Inflammatory macrophage treated with lipopolysaccharide for 1 hour (primary cell): ENCODE results near the gene FBXO45.
"Not testable (repeated sequence)": the region's sequence is repeated elsewhere in the genome, so short reads cannot be mapped to it uniquely, and the experiment has no call there.

Experiments
- DNase-seq, 2 donors: peaks; one replicate each; pipeline ENCODE4 v3.0.0-alpha.2; 2020 to 2022

FBXO45 gene, protein sequence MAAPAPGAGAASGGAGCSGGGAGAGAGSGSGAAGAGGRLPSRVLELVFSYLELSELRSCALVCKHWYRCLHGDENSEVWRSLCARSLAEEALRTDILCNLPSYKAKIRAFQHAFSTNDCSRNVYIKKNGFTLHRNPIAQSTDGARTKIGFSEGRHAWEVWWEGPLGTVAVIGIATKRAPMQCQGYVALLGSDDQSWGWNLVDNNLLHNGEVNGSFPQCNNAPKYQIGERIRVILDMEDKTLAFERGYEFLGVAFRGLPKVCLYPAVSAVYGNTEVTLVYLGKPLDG

DNA sequence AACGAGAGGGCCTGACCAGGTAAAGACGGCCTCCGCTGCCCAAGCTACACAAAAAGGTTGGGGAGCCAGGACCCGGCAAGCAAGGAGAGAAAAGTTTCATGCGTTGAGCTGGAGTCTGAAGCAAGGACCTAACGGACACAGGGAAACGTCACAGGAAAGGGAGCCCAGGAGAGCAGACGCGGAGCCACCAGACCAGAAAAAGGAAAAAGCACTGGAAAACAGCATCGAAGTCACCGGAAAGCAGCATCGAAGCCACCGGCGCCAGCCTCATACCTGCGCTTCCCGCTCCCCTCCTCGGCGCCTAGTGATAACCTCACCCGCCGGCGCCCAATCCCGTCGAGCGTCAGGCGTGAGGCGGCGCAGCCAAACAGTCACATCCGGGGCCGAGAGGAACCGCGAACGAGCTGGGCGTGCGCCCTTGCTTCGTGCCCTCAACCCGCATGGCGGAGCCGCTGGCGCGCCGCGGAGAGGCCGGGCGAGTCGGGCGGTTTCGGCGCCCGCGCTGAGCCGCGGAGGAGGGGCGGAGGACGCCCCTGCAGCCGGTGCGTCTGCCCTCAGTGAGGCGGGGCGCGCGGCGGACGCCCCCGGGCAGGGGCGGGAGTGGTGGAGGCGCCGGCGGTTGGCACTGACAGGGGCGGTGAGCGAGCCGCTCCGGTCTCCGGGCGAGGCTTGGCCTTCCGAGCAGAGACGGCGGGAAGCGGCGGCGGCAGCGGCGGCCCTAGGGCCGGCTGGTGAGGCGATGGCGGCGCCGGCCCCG is at the start of gene FBXO45, which contains the start of gene WDR53:
TSS of gene FBXO45 (plus strand) at position 415 of the 757 bp plus-strand sequence. CDS start at position 740, 325 bp downstream.
TSS of gene WDR53 (minus strand) at position 309 of the 757 bp plus-strand sequence. CDS start 7,079 bp downstream, outside the sequence.
- DNase-seq, result peak; percentile 90 to 95

DNA sequence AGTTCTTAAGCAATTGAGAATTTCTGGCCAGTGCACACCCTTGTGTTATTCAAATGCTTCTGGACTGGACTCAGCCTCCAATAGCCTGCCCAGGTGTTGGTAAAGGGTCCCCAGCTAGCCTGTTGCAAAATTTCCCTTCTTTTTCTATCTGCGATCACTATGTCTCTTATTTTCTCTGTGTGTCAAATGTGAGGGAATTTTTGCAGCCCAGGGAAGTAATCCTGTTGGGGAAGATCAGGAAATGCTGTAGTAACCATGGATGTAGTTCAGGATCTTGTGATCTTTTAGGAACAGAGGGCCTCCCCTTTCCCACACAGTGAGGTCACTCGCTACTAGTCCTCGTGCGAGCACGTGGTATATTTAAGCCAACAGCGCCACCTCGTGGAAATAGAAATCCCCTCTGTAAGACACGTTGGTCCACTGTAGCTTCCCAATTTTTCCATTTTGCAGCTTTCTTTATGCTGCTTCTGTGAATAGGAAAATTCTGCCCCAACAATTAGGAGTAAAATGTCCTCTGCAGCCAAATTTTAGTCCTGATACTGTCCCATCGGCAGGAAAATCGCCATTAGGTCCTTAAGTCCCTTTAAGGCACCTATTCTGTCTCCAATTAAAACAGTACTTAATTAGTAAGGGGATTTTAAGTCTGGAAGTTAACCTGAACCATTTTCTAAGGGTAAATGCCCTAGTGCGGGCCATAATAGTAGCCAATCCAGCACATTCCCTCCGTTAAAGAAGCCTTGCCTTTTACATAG is 49.3 kb upstream of the FBXO45 start:
- DNase-seq, result peak; percentile 89 to 94

DNA sequence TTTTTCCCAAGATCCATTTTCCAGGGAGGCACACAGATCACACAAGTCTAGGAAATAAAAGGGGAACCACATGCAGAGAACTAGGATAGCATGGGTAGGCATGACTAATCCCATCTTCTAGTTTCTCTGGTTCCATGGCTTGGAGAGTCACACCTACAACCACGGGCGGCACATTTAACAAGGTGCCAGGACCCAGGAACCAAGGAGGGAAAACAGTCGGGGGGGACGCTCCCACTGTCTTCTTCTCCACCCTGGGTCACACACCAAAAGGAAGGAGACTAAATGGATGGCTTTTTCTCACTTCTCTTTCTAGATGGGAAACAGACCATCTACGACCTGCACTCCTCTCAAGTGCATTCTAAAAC is 48.8 kb upstream of the FBXO45 start:
- no peak for DNase-seq

DNA sequence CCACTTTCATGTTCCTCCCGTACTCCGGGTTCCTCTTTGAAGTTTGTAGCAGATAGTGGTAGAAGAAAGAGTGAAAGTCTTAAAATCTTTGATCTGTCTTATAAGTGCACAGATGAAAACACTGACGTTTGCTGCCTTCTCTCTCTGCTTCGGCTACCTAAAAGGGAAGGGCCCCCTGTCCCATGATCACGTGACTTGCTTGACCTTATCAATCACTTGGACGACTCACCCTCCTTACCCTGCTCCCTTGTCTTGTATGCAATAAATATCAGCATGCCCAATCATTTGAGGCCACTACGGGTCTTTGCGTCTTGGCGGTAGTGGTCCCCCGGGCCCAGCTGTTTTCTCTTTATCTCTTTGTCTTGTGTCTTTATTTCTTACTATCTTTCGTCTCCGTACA is 47.2 kb upstream of the FBXO45 start:
- DNase-seq, result not testable (repeated sequence)

DNA sequence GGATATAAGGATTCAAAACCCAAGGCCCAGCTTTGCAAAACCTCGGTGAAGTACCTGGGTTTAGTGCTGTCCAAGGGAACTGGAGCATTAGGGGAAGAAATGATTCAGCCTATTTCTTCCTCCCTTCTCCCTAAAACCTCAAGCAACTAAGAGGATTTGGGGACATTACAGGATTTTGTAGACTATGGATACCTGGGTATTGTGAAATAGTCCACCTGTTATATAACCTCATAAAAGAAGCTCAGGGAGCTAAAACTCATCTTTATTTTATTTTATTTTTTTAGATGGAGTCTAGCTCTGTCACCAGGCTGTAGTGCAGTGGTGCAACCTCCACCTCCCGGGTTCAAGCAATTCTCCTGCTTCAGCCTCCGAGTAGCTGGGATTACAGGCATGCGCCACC is 44.6 kb upstream of the FBXO45 start:
- DNase-seq, result no peak

DNA sequence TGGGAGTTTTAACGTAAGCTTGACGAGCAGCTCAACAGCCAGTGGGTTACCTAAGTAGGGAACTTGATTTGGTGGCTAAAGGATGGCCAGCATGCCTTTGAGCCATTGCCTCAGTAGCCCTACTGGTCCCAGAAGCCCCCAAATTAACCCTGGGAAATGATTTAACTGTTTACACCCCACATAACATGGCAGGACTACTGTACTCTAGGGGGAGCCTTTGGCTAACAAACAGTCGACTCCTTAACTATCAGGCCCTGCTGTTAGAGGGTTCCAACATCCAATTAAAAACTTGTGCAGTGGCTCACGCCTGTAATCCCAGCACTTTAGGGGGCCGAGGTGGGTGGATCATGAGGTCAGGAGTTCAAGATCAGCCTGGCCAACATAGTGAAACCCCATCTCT is 43.9 kb upstream of the FBXO45 start:
- peak in 1 of 2 donors; percentile 13 for DNase-seq

DNA sequence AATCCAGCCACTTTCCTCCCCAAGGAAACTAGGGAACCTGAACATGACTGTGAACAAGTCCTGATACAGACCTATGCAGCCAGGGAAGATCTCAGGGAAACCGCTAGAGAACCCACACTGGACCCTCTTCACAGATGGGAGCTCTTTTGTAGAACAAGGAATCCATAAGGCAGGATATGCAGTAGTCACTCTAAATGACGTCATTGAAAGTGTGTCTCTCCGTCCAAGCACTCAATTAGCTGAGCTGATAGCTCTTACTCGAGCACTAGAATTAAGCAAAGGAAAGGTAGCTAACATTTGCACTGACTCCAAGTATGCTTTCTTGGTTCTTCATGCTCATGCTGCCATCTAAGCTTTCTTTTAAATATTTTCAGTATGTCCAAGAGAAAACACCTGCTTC is 43.3 kb upstream of the FBXO45 start:
- DNase-seq, result no peak

DNA sequence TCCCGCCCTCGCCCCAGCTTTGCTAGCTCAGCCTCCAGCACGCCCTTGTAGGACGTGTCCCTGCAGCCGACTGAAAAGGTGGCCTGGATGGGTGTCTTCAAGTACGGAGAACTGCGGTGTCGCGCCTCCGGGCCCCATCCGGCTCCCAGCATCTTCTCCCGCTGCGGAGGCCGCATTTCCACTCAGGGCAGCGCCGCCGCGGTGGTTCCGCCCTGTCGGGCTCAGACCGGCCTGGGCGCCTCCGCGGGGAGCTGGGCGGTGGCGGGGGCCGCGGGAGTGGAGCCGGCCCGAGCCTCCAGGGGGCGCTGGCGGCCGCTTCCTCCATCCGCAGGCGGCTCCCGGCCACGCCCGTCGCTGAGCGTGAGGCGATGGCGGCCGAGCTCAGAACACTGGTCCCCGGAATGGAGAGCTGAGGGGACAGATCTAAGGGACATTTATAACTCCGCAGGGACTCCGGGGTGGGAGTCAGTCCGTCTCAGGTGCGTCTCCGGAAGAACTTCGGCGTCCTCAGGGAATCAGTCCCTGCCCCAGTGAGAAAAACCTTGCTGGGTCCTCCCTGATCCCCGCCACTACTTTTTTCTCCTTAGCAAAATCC is 39.7 kb upstream of the FBXO45 start:
- peak; percentile 72 to 93 for DNase-seq

DNA sequence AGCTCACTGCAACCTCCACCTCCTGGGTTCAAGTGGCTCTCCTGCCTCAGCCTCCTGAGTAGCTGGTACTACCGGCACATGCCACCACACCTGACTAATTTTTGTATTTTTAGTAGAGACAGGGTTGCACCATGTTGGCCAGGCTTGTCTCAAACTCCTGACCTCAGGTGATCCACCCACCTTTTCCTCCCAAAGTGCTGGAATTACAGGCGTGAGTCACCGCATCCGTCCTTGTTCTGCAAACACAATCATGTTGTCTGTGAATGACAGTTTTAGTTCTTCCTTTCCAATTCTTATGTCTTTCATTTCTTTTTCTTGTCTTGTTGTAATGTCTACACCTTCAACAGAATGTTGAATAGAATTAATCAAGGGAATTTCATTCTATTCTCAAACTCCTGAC is 37.0 kb upstream of the FBXO45 start:
- DNase-seq, result peak; percentile 43 to 66

DNA sequence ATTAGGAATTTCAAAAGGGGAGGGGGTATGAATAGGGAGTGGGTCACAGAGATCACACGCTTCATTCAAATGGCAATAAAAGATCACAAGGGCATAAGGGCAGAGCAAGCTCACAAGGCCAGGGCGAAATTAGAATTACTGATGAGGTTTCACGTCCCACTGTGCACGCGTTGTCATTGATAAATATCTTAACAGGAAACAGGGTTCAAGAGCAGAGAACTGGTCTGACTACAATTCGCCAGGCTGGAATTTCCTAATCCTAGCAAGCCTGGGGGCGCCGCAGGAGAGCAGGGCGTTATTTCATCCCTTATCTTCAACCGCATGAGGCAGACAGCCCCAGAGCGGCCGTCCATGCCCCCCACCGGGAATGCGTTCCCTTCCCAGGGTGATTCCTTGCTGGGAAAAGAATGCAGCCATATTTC is 35.2 kb upstream of the FBXO45 start:
- no peak for DNase-seq

DNA sequence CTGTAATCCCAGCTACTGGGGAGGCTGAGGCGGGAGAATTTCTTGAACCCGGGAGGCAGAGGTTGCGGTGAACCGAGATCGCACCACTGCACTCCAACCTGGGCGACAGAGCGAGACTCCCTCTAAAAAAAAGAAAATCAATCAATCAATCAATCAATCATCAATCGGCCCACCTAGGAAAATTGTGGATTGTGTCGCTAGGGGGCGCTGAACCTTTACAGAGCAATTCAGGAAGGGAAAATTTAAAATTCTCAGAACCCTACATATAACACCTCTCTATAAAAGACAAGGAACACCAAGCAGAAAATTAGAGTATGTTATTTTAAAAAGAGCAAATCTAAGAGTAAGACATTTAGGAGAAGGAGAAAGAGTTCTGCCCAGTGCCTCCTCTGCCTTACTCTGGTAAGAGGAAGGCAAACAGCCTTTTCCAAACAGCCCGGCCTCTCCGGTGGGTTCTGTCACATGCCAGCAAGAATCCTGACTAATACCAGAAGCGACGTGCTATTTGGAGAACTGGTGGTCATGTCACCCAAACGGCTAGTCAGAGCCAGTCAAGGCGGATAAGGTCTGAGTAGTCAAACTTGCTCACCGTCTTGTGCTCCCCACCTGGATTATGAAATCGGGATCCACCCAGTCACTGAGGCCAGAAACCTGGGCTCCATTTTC is 31.0 kb upstream of the FBXO45 start:
- peak; percentile 13 to 61 for DNase-seq

DNA sequence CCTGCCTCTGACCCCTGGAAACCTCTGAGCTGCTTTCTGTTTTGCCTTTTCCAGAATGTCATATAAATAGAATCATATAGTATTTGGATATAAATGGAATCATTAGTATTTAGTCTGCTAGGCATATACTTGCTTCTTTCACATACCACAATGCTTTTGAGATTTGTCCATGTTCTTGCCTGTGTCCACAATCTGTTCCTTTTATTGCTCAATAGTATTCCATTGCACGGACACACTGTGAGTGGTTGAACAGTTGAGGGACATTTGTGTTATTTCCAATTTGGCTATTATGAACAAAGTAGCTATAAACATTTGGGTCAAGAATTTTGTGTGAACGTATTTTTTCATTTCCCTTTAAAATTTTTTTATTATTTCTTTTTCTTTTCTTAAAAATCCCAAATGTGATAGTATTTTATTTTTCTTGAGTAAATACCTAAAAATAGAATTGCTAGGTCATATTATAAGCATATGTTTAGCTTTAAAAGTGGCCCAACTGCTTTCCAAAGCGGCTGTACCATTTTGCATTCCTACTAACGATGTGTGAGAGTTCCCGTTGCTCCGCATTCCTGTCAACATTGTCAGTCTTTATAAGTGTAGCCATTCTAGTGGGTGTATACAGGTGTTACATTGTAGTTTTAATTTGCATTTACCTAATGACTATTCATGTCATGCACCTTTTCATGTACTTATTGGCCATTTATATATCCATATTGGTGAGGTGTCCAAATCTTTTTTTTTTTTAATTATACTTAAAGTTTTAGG is 26.6 kb upstream of the FBXO45 start:
- no peak for DNase-seq

DNA sequence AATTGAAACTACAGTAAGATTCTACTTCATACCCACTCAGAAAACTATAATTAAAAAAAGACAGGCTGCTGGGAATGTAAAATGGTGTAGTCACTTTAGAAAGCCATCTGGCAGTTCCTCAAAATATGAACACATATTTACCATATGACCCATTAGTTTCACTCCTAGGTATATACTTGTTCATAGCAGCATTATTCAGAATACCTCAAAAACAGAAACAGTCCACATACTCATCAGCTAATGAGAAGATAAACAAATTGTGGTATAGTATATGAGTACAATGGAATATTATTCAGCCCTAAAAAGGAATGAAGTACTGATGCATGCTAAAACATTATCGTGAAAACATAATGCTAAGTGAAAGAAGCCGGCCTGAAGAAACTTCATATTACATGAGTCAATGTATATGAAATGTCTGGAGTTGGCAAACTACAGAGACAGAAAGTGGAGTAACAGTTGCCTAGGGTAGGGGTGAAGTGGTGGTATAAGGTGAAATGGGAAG is 23.9 kb upstream of the FBXO45 start:
- no peak for DNase-seq

DNA sequence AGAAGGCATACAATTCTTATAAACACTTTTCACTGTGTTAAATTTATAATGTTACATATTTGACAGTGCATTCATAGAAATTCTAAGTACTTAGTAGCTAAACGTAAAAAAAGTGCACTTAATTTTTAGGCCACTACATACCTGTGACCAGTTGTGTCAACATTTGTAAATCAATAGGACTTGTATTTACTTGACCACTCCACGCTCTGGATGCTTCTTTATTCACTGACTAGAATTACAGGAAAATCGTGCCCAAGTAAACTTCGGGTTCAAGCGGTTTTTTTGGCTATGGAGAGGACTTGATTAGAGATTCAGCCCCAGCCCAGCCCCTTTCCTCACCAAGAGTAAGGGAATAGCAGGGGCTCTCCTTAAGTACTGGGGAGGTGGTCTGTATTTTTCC is 21.9 kb upstream of the FBXO45 start:
- no peak for DNase-seq

DNA sequence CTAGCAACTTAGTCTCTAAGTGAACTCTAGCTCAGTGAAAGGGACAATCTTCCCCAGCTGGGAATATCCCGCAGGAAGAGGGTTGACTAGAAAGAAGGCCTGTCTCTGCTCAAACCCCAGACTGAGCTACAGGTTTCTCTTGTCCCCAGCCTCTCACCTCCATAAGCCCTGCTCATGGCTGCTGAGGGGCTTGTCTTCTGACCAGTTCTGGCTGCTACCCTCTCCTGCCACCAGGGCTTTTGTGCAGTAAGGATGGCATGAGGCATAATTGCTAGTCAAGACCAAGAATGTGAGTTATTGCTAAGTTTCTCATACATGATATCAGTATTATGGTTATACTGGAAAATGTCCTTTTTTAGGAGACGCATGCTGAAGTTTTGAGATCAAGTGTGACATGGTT is 21.4 kb upstream of the FBXO45 start:
- no peak for DNase-seq

DNA sequence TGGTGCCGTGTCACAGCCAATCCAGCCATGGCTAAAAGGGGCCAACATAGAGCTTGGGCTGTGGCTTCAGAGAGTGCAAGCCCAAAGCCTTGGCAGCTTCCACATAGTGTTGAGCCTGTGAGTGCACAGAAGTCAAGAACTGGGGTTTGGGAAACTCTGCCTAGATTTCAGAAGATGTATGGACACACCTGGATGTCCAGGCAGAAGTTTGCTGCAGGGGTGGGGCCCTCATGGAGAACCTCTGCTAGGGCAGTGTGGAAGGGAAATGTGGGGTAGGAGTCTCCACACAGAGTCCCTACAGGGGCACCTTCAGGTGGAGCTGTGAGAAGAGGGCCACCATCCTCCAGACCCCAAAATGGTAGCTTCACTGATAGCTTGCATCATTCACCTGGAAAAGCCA is 19.1 kb upstream of the FBXO45 start:
- DNase-seq, result not testable (repeated sequence)

DNA sequence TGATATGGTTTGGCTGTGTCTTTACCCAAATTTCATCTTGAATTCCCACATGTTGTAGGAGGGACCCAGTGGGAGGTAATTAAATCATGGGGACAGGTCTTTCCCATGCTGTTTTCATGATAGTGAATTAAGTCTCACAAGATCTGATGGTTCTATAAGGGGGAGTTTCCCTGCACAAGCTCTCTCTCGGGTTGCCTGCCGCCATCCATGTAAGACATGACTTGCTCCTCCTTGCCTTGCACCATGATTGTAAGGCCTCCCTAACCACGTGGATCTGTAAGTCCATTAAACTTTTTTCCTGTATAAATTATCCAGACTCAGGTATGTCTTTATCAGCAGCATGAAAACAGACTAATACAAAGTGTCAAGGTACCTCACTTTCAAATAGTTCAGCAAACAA is 18.3 kb upstream of the FBXO45 start:
- not testable (repeated sequence) for DNase-seq

DNA sequence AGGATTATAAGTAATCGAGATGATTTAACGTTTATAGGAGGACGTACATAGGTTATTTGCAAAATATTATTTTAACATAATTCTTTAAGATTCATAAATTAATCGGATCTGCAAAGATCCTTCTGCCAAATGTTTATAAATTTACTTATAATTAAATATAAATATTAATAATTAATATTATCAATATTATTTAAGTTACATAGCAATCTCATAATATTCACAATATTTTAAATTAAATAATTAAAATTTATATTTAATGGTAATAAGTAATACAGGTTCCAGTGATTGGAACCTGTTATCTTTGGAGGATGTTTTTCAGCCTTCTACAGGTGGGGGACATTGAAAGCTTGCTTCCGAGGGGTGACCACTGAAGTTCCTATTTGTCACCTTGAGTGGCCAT is 16.2 kb upstream of the FBXO45 start:
- no peak for DNase-seq

DNA sequence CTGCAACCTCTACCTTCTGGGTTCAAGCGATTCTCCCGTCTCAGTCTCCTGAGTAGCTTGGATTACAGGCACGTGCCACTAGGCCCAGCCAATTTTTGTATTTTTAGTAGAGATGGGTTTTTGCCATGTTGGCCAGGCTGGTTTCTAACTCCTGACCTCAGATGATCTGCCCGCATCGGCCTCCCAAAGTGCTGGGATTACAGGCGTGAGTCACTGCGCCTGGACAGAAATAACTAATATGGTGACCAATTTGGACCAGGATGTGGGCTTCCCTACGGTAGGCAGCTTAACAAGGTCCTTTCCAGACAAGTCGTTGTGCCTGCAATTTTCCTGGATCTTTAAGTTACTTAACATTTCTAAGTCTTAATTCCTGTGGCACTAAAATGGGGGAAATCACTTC is 14.9 kb upstream of the FBXO45 start:
- DNase-seq, result no peak

DNA sequence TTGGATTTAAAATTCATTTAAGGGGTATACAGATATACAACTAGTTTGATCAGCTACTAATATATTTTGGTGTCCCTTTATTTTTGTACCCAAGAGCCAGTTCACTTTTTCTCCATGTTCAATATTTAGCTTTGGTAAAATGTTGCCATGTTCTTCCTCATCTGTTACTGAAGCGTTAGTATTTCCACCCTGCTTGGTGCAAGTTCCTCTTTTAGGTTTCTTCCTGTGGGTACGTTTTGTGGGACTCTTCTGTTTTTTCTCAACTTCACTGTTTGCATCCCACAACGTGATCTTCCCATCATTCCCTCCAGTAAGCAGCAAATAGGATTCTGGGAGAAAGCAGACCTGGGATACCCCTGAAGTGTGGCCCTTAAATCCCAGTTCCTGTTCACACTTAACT is 14.3 kb upstream of the FBXO45 start:
- peak; percentile 45 to 59 for DNase-seq

DNA sequence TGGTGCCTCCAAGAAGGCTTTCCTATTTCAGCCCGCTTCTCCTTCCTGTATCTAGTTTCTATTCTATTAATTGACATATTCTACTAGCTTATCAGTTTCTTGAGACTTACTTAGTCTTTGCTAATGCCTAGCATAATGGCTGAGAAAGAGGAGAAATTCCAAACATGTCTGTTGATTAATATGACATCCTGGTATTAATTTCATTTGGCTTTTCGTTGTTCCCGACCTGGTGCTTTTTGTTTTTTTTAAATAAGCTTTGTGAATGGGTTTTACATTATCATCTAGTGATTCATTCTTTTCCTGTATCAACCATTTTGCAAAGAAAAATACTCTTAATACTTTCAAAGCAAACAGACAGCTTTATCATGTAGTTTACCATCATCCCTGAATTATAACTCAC is 13.2 kb upstream of the FBXO45 start:
- DNase-seq, result no peak

DNA sequence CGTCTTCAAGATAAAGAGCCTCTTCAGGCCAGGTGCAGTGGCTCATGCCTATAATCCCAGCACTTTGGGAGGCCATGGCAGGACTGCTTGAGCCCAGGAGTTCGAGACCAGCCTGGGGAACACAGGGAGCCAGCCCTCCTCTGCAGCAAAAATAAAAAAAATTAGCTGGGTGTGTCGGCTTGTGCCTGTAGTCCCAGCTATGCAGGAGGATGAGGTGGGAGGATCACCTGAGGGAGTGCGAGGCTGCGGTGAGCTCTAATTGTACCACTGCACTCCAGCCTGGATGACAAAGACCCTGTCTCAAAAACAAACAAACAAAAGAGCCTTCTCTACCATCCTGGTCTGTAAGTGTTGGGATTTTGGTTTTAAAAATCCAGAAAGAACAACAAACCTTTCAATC is 11.2 kb upstream of the FBXO45 start:
- DNase-seq, result no peak
